ENCODE data around the gene MYEOV.

- no peak for TF ChIP-seq POLR2AphosphoS5 (IDR thresholded peaks at IDR 0.05)
- TF ChIP-seq, protein P1, sequence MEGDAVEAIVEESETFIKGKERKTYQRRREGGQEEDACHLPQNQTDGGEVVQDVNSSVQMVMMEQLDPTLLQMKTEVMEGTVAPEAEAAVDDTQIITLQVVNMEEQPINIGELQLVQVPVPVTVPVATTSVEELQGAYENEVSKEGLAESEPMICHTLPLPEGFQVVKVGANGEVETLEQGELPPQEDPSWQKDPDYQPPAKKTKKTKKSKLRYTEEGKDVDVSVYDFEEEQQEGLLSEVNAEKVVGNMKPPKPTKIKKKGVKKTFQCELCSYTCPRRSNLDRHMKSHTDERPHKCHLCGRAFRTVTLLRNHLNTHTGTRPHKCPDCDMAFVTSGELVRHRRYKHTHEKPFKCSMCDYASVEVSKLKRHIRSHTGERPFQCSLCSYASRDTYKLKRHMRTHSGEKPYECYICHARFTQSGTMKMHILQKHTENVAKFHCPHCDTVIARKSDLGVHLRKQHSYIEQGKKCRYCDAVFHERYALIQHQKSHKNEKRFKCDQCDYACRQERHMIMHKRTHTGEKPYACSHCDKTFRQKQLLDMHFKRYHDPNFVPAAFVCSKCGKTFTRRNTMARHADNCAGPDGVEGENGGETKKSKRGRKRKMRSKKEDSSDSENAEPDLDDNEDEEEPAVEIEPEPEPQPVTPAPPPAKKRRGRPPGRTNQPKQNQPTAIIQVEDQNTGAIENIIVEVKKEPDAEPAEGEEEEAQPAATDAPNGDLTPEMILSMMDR (IDR thresholded peaks at IDR 0.05): no peak
- no peak for TF ChIP-seq POLR2A (IDR thresholded peaks at IDR 0.05)
These were observed 25.5 kb downstream of the MYEOV start for GRCh38 chr11:69319255-69320106.

Measured in transverse colon (tissue), 4 donors.